ENCODE measurements around the gene PCSK5.
"Not testable (repeated sequence)": the region's sequence is repeated elsewhere in the genome, so short reads cannot be mapped to it uniquely, and the experiment has no call there.

PCSK5 gene

GRCh38 chr9:75889977-75890471 lies 449 bp upstream of the PCSK5 start:
- peak; percentile 54 for DNase-seq (ENCODE audit: low spot score)

- DNase-seq (ENCODE audit: low spot score): peak; percentile 13
These were observed 836 bp downstream of the PCSK5 start for GRCh38 chr9:75891277-75891741.

GRCh38 chr9:75891771-75892215 lies 1.3 kb downstream of the PCSK5 start:
- no peak for DNase-seq (ENCODE audit: low spot score)

GRCh38 chr9:75892216-75892911 lies 1.9 kb downstream of the PCSK5 start:
- peak; percentile 25 for DNase-seq (ENCODE audit: low spot score)

GRCh38 chr9:75893106-75893505 lies 2.6 kb downstream of the PCSK5 start:
- no peak for DNase-seq (ENCODE audit: low spot score)

GRCh38 chr9:75894566-75894965 lies 4.1 kb downstream of the PCSK5 start:
- DNase-seq (ENCODE audit: low spot score): no peak

GRCh38 chr9:75895112-75895511 lies 4.6 kb downstream of the PCSK5 start:
- no peak for DNase-seq (ENCODE audit: low spot score)

- DNase-seq (ENCODE audit: low spot score): no peak
These were observed 5.7 kb downstream of the PCSK5 start for GRCh38 chr9:75896193-75896592.

GRCh38 chr9:75900893-75901524 lies 10.5 kb downstream of the PCSK5 start:
- DNase-seq (ENCODE audit: low spot score): not testable (repeated sequence)

GRCh38 chr9:75903785-75904360 lies 13.4 kb downstream of the PCSK5 start:
- DNase-seq (ENCODE audit: low spot score): peak; percentile 34

- no peak for DNase-seq (ENCODE audit: low spot score)
These were observed 13.9 kb downstream of the PCSK5 start for GRCh38 chr9:75904364-75904763.

GRCh38 chr9:75906531-75906930 lies 16.1 kb downstream of the PCSK5 start:
- DNase-seq (ENCODE audit: low spot score): no peak

- peak; percentile 39 for DNase-seq (ENCODE audit: low spot score)
These were observed 16.9 kb downstream of the PCSK5 start for GRCh38 chr9:75907329-75907728.

GRCh38 chr9:75907923-75908322 lies 17.4 kb downstream of the PCSK5 start:
- DNase-seq (ENCODE audit: low spot score): peak; percentile 47

GRCh38 chr9:75909776-75910175 lies 19.3 kb downstream of the PCSK5 start:
- DNase-seq (ENCODE audit: low spot score): no peak

- no peak for DNase-seq (ENCODE audit: low spot score)
These were observed 20.3 kb downstream of the PCSK5 start for GRCh38 chr9:75910731-75911130.

GRCh38 chr9:75911390-75911789 lies 20.9 kb downstream of the PCSK5 start:
- no peak for DNase-seq (ENCODE audit: low spot score)

GRCh38 chr9:75912951-75913350 lies 22.5 kb downstream of the PCSK5 start:
- no peak for DNase-seq (ENCODE audit: low spot score)

- DNase-seq (ENCODE audit: low spot score): no peak
These were observed 23.5 kb downstream of the PCSK5 start for GRCh38 chr9:75914002-75914401.

- no peak for DNase-seq (ENCODE audit: low spot score)
These were observed 24.5 kb downstream of the PCSK5 start for GRCh38 chr9:75914883-75915452.

GRCh38 chr9:75918154-75918553 lies 27.7 kb downstream of the PCSK5 start:
- DNase-seq (ENCODE audit: low spot score): peak; percentile 37

- no peak for DNase-seq (ENCODE audit: low spot score)
These were observed 28.4 kb downstream of the PCSK5 start for GRCh38 chr9:75918909-75919308.

Data from LoVo (cell line).